Hematopoietic multipotent progenitor cell treated with erythropoietin and hydrocortisone succinate and interleukin-3 and kit ligand, for 15 days (in vitro differentiated cells): Measurements from ENCODE around the gene KCTD21.

Experiments
- DNase-seq: peaks from one replicate; pipeline ENCODE4 v3.0.0-alpha.2; 2015; ENCODE audit warnings: low spot score

Gene KCTD21

GRCh38 chr11:78139422-78140391 lies 48.7 kb downstream of the KCTD21 start, which contains the start of gene ALG8:
TSS of gene ALG8 (minus strand) at chr11:78139626. CDS start at chr11:78139588, 38 bp downstream.
- peak; percentile 84 for DNase-seq

GRCh38 chr11:78138694-78139421 lies 49.6 kb downstream of the KCTD21 start:
- peak; percentile 27 for DNase-seq

DNA sequence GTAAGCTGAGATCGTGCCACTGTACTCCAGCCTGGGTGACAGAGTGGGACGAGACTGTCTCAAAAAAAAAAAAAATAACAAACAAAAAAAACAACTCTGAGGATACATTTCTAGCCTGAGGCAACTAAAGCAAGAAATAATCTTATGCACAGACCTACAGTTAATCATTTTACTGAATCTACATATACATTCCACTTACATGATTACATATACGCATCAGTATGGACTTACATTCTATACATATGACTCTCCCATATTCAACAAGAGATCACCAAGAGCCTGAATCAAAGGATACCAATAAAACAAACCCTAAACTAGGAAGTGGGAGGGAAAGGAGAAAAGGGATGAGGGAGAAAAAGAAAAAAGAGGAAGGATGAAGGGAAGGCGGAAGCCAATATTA lies 50.1 kb downstream of the KCTD21 start:
- no peak for DNase-seq

- no peak for DNase-seq
Observed at GRCh38 chr11:78132475-78132874, 56.0 kb downstream of the KCTD21 start.

DNA sequence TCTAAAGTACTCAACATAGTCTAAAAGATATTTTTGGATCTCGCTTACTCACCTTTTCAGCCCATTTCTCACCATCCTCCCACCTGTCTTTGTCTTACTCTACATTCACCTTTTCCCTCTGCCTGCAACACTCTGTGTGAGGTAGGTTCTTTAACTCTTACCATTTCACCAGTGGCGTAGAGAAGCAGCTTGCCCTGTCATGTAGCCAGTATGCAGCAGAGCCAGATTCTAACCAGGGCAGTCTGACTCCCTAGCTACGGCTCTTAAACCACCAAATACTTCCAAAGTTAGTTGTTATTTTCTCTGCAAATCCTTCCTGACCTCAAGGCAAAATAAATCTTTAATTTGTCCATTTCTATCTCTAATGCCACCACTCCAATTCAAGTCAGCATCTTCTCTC lies 56.5 kb downstream of the KCTD21 start:
- DNase-seq: no peak

- DNase-seq: no peak
Observed at GRCh38 chr11:78127403-78127802, 61.0 kb downstream of the KCTD21 start.
